HG03103 (cell line): Measurements from ENCODE around the gene TSFM.

Experiments used
- ATAC-seq: cut with Tn5 transposase; IDR thresholded peaks from one replicate; pipeline ENCODE4 v1.9.1; 2021; ENCODE audit warnings: low read depth; ENCODE audit not compliant: unreplicated experiment

TSFM gene

DNA sequence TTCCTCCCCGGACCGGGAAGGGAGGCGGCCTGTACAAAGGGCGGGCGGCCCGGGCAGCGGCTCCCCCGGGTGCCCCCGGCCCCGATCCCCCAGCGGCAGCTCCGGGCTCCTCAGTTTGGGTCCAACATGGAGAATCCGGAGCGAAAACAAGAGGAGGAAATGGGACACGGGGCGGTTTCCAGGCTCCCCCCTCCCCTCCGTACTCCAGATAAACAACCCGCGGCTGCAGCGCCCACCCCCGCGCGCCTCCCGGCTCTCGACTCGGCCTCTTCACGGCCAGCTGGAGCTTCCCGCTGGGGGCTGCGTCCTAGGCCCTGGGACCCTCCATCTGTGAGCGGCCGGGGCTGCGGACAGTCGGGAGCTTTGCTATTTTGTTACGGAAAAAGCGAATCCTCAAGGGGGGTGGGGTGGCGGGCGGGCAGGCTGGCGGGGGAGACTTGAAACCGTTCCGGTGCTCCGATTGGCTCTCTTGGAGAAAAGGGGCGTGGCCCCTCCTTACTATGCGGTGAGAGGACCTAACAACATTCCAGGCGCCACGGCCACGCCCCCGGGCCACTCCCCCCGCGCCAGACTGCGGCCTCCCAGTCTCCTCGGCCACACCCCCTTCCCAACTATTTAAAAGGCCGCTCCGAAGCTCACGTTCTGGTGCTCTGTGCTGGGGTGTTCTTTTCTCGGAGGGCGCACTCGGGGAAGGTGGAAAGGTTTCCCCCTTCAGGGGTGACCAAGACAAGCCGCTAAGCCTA is 64.2 kb downstream of the TSFM start, which contains the start of gene CTDSP2:
Gene CTDSP2 (minus strand): TSS at position 153 of the 743 bp plus-strand sequence. CDS start 294 bp downstream, outside the sequence.
- ATAC-seq, result peak; percentile 25
